ENCODE data around the gene LRRC4C.

LRRC4C gene

GRCh38 chr11:41459465-41460401 is at the start of gene LRRC4C:
Gene LRRC4C, minus strand, starts transcription at chr11:41459652.
- no peak for DNase-seq

DNA sequence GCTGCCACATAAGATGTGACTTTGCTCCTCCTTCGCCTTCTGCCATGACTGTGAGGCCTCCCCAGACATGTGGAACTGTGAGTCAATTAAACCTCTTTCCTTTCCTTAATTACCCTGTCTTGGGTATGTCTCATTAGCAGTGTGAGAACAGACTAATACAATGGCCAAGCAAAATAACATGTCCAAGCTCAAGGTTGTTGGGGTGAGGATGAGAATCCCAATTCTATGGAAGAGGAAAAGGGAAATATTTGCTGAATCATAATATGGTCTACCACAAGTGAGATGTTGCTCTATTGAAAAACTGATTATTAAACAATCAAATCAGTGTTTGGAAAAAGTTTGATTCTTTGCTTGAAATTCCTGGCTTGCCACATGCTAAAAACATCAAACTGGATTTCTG is 48.7 kb upstream of the LRRC4C start:
- DNase-seq: no peak

DNA sequence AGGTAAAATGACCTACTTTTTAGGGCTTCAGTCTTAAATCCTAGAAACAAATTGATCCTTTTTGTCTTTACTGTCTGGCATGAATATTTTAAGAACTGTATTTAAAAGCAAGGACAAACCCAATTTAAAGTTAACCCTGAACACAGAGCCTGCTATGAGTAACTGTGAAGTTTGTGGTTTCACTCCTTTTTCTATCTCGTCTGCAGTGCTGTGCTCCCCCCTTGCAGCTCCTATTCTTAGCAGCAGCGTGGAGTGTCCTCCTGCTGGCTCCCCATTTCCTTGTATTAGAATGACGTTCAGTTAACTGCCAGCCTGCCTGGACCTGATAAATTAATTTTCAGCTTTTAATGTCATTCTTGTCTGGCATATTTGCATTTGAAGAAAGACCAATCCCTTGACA is 40.0 kb upstream of the LRRC4C start:
- no peak for DNase-seq

DNA sequence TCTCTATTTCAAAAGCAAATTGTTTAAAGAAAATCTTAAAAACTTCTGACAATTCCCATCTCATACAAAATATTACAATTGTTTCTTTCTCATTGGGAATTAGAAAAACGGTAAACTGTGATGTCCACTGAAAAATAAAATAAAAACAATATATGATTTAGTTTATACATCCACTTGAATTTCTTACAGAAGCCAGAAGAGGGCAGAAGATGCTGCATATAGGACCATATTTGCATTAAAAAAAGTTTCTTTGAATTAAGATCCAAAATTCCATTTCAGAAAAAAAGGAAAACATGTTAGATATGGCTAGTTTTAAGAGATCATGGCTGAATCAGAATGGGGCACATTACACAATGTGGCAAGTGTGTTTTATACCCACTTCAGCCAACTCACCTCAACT is 39.3 kb upstream of the LRRC4C start:
- DNase-seq: no peak

GRCh38 chr11:41497974-41498373 is 38.5 kb upstream of the LRRC4C start:
- no peak for DNase-seq

DNA sequence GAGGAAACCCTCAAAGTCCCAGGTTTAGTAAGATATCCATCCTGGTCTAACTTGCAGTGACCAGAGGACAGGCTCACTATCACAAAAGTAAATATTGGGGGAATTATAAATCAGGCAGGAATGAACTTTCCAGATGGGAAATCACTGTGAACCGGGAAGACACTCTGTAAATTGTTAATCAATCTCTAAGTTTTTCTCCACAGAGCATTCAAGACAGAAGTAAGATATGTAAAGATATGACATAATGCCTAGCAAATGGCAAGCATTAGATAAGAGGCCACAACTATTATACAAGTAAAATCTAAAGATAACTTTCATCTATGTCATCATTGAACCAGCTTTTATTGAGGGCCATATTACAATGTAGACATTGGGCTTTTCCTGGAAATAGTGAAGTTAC is 35.3 kb upstream of the LRRC4C start:
- DNase-seq: no peak

GRCh38 chr11:41486424-41486823 is 27.0 kb upstream of the LRRC4C start:
- no peak for DNase-seq

GRCh38 chr11:41483956-41484355 is 24.5 kb upstream of the LRRC4C start:
- no peak for DNase-seq

- DNase-seq: no peak
Measured at GRCh38 chr11:41479179-41479578, 19.7 kb upstream of the LRRC4C start.

DNA sequence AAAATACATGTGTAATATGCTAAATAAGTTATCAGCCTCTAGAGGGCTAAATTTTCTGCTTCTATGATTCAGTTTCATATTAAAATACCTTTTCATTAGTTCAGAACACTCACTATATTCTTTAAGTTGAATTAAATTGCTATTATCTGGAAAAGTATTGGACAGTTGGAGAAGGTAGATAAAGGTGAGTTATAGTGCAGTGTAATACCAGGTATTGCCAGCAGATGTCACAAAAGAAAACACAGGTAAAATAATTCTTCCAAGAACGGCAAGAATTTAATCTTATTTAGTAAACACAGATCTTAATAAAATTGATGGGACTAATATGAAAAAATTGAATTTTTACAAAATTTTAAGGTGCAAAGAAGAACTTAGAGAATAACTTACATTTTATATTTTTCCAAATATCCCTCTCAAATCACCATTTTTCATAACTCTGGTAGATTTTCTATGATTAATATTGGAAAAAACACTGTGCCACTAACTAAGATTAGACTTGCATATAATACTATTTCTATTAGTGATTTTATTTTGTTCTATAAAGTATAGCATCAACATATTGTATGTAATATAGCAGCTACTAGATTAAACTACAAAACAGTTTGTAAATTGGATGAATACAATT is 1.7 kb upstream of the LRRC4C start:
- no peak for DNase-seq

DNA sequence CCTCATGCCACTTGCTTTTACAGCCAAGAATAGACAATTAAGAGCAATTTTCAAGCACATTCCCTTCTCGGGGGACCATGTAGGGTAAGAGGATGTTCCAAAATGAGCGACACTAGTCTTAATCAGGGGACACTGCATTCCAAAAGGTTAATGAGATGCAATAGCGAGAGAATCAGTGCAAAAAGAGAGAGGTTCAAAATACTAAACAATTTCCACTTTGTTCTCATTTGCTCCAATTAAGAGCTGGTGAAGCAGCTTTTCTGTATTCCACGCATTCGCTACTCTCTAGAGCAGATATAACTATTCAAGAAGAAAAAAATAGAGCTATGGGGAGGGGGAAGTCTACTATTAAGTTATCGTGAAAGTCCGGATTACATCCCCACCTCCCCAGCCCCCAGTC is 811 bp downstream of the LRRC4C start:
- no peak for DNase-seq

- no peak for DNase-seq
Measured at GRCh38 chr11:41458154-41458553, 1.3 kb downstream of the LRRC4C start.

DNA sequence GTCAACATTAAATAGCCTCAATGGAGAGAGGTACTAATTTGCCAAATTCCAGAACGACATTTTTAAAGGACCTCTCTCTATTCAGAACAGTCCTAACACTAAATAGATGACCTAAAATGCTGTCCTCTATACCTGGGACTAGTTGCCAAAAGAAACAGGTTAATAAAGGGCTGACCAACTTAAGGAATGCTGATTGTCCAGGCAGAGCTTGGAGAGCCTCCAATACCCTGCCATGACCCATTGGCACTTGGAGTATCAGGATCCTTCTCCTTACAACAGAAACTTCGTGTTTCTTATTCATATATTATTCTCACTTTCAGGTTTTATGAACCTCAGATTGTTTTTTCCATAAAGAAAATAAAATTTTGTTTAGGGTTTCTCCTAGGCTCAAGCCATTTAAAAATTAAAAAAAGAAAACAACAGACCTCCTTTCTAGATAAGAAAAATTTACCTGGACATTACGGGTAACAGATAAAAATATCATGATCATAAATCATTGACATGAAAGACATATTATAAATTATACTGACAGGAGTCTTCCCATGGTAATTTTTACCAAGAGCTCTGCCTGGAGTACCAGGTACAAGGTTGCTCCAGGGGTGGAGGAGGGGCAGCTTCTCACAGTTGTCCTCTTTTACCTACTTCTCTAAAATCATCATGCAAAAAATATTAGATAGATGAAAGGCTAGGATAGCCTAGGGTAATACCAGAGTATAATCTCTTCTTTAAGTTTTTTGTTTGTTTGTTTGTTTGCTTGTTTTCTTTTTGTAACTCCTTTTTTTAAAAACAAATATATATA is 2.0 kb downstream of the LRRC4C start:
- DNase-seq: no peak

DNA sequence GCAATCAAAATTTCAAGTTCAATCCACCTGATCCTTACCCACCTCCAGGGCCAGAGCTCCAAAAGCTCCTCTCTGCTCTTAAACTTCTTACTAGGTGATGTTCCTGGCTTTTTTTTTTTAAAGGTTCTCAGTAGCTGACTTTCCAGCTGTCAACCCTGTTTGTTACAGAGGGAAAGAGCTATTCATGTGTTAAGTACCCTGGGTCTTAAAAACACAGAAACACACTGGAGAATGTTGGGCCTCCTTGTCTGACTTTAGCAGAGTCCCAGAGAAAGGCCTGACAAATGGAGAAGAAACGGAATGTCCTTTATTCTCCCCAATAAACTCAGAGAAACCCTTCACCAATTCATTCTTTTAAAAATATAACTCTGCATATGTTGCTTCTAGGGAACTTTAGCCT is 3.2 kb downstream of the LRRC4C start:
- DNase-seq: no peak

DNA sequence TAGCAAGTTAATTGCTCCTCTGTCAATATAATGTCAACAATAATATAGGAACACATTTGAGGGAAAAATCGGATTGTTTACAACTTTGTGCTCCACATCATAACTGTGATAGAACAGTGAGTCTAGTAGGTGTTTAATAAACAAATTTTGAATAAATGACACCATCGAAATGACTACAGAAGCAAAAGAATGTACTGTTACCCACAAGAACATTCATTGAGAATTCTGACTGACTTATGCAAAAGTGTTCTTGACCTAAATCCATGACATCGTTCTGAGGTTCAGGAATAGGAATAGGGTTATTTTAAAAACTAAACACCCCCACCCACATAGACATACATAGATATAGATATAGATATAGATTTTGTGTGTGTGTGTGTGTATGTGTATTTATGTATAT is 8.4 kb downstream of the LRRC4C start:
- no peak for DNase-seq

- no peak for DNase-seq
Measured at GRCh38 chr11:41449483-41450050, 9.9 kb downstream of the LRRC4C start.

GRCh38 chr11:41446566-41446965 is 12.9 kb downstream of the LRRC4C start:
- no peak for DNase-seq

- no peak for DNase-seq
Measured at GRCh38 chr11:41446107-41446506, 13.3 kb downstream of the LRRC4C start.

DNA sequence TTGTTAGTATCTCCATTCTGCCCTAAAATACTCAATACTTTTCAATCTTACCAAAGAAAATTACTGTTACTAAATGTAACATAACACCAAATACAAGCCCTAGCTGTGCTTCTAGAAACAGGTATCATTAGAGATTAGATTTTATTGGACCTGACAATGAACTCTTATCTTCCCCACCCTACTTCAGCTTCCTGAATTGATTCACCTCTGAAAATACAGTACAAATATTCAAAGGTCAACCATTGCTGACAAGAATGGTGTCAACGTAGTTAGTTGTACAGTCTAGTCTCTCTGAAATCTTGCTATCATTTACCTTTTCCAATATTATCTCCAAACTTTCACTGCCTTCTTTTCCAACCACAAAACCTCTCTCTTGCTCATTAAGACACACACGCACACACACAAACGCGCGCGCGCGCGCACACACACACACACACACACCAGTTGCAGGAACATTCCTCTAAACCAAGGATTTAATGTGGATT is 22.4 kb downstream of the LRRC4C start:
- no peak for DNase-seq

GRCh38 chr11:41435531-41435930 is 23.9 kb downstream of the LRRC4C start:
- DNase-seq: no peak

DNA sequence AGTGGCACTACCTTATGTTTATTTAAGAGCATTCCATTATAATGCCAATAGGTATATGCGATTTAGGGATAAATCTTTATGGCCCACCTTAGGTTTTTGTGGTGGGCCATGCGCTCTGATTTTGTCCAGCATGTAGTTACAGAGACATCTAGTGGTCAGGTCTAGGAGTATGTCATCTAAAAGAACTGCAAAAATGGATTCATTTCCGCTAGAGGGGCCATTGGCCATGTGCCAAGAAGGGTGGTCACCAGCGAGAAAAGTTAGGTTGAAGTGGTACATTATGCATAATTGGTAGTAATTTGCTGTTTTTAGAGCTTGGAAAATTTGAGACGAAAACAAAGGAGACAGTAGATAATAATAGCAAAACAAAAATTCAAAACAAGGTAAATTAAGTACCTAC is 27.7 kb downstream of the LRRC4C start:
- DNase-seq: no peak

DNA sequence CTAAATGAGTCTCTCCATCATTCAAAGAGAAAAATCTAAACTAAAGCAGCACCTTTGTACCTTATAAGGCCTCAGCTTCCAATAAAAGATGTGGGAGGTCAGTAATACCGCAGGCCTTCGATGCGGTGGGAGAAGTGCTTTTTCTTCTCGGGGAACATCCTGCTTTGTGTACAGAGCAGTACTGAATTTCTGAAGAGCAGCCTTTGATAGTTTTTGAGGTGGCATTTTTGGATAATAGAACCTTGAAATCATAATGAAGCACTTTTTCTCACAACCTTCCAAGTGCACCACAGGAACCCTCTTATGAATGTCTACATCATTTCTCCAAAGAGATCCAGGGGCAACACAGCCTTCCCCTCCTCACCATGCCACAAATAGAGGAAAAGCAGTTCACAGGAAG is 39.6 kb downstream of the LRRC4C start:
- no peak for DNase-seq

- no peak for DNase-seq
Measured at GRCh38 chr11:41414771-41415440, 44.5 kb downstream of the LRRC4C start.
